NCI-H748 (cell line): ENCODE results near the gene CLASP1.
"Not testable (repeated sequence)": the region's sequence is repeated elsewhere in the genome, so short reads cannot be mapped to it uniquely, and the experiment has no call there.

ENCODE experiments used
- DNase-seq: peaks from one replicate; lab custom pipeline; 2025; ENCODE audit not compliant: unreplicated experiment; lab: John Stamatoyannopoulos, UW

Gene CLASP1

GRCh38 chr2:121649149-121649595, at the start of gene CLASP1:
TSS of gene CLASP1 (minus strand) at chr2:121649462. CDS start at chr2:121605895, 43,567 bp downstream.
- peak; percentile 62 for DNase-seq

GRCh38 chr2:121698318-121698930, 49.2 kb upstream of the CLASP1 start:
- DNase-seq = no peak

GRCh38 chr2:121697108-121697631, 47.9 kb upstream of the CLASP1 start:
- DNase-seq = no peak

GRCh38 chr2:121696410-121696930, 47.2 kb upstream of the CLASP1 start:
- no peak for DNase-seq

GRCh38 chr2:121695171-121695451, 45.8 kb upstream of the CLASP1 start:
- DNase-seq = no peak

GRCh38 chr2:121694398-121695170, 45.3 kb upstream of the CLASP1 start:
- DNase-seq = no peak

- not testable (repeated sequence) for DNase-seq
Measured at GRCh38 chr2:121690572-121690971, 41.3 kb upstream of the CLASP1 start.

GRCh38 chr2:121690095-121690494, 40.8 kb upstream of the CLASP1 start:
- DNase-seq = peak; percentile 24

GRCh38 chr2:121689356-121689755, 40.1 kb upstream of the CLASP1 start:
- peak; percentile 96 for DNase-seq

- no peak for DNase-seq
Measured at GRCh38 chr2:121688820-121689219, 39.6 kb upstream of the CLASP1 start.

- DNase-seq = no peak
Measured at GRCh38 chr2:121686902-121687301, 37.6 kb upstream of the CLASP1 start.

- DNase-seq = no peak
Measured at GRCh38 chr2:121686218-121686617, 37.0 kb upstream of the CLASP1 start.

GRCh38 chr2:121682396-121683298, 33.4 kb upstream of the CLASP1 start:
- DNase-seq = no peak

GRCh38 chr2:121677855-121678254, 28.6 kb upstream of the CLASP1 start:
- no peak for DNase-seq

- DNase-seq = not testable (repeated sequence)
Measured at GRCh38 chr2:121671621-121672020, 22.4 kb upstream of the CLASP1 start.

- DNase-seq = no peak
Measured at GRCh38 chr2:121670181-121670580, 20.9 kb upstream of the CLASP1 start.

GRCh38 chr2:121667618-121668017, 18.4 kb upstream of the CLASP1 start:
- DNase-seq = no peak

- no peak for DNase-seq
Measured at GRCh38 chr2:121666042-121666441, 16.8 kb upstream of the CLASP1 start.

- no peak for DNase-seq
Measured at GRCh38 chr2:121665504-121665903, 16.2 kb upstream of the CLASP1 start.

GRCh38 chr2:121664713-121665112, 15.5 kb upstream of the CLASP1 start:
- DNase-seq = no peak

GRCh38 chr2:121664086-121664485, 14.8 kb upstream of the CLASP1 start:
- DNase-seq = no peak
